ENCODE data around the gene ZNF493. TPM values are rescaled to one million over a fixed set of nuclear protein-coding genes. Genes with fewer than 3 reads are reported as not detected.

Gene ZNF493
- total RNA-seq, 2 donors from 2014 or later = 11.5 to 11.8 TPM

DNA sequence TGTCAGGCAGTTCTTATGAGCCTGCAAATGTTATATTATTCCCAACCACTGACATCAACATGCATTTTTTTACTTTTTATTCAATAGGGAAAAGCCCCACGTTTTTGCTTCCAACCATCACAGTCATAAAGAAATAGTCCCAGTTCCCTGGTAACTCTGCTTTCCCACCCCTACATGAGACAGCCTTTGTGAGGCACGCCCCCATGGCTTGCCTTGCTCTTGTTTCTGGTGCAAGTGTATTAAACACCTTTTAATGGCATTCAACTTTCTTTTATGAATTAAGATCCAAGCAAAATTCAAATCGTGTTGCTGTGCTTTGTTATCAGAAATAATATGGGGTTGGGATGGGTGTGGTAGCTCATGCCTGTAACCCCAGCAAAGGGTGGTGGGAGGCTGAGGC lies 54.3 kb downstream of the ZNF493 start:
- intact Hi-C loops (cut with DNase I) = no loop called here
- DNase-seq = no peak
- ATAC-seq = no peak

DNA sequence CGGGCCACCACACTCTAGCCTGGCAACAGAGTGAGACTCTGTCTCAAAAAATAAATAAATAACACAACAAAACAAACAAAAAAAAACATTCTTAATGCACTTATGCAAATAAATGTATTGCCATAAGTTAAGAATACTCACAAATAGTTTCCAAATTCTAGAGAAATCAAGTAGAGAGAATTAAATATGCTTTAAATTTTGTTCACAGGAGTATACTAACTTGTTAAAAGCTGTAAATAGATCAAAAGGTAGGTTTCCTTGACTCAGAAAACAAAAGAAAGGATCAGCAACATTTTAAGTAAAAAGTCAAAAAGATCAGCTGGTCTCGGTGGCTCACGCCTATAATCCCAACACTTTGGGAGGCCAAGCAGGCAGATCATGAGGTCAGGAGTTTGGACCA lies 58.0 kb downstream of the ZNF493 start:
- intact Hi-C loops (cut with DNase I) = no loop called here
- DNase-seq (no peak), ATAC-seq (no peak)

GRCh38 chr19:21460686-21461085 lies 63.8 kb downstream of the ZNF493 start:
- ATAC-seq (no peak), DNase-seq (no peak)
- intact Hi-C loops (cut with DNase I) = no loop called here

DNA sequence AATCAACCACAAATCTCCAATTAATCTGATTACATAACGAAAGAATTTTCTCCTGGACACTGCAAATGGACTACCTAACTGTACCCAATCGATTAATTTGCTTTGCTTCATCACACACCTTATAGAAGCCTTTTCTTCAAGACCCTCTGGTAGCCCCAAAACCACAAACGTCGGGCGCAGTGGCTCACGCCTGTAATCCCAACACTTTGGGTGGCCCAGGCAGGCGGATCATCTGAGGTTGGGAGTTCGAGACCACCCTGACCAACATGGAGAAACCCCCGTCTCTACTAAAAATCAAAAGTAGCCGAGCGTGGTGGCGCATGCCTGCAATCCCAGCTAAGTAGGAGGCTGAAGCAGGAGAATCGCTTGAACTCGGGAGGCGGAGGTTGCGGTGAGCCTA lies 65.6 kb downstream of the ZNF493 start:
- ATAC-seq = no peak
- intact Hi-C loops (cut with DNase I) = no loop called here
- no peak for DNase-seq

DNA sequence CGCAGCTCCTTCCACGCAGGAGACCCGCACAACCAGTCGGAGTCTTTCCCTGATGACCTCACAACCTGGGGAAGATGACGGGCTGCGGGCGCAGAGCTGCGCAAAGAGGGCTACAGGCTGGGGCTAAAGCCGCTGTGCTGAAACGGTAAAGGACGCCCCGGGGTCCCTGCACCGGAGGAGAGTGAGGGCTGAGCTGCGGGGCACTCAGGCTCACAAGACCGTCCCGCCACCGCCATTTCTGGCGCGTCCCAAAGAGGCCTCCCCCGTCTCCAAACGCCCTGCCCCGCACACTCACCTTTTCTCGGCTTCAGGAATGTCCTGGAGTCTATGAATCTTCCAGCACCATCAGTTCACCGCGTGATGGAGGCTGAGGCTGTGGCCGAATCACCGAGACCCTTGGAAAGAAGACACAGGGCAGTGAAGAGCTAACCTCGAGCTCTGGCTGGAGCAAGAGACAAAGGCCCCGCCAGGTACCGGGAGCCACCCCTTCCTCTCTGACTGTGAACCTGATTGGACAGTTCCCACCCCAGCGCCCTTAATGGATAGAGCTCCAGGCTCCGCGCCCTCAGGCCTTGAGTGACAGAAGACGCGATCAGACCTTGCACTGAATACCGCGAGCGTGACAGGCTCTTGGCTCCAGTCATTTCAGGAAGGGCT lies 66.6 kb downstream of the ZNF493 start:
- ATAC-seq (peak; percentile 87 to 98), DNase-seq (peak; percentile 33)
- intact Hi-C loops (cut with DNase I) = no loop called here

GRCh38 chr19:21466627-21467026 lies 69.7 kb downstream of the ZNF493 start:
- DNase-seq = no peak
- intact Hi-C loops (cut with DNase I) = no loop called here
- ATAC-seq = no peak

DNA sequence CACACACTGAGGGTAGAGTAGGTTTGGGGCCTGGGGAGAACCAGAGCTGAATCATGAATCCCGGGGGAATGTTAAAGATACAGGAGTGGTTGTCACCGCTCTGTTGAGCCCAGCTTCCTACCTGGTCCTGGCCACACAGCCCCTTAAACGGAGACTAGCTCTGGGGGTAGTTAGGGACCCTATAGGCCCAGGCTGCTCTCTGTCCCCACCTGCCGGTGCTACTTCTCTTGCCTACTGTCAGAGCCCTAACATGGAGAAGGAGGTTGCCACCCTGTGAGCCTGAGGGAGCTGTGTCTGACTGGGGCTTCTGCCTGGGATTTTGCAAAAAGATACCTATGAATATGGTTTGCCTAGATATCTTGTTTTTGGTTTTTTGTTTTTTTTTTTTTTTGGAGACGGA lies 71.9 kb downstream of the ZNF493 start:
- DNase-seq (no peak), ATAC-seq (no peak)
- intact Hi-C loops (cut with DNase I) = no loop called here

DNA sequence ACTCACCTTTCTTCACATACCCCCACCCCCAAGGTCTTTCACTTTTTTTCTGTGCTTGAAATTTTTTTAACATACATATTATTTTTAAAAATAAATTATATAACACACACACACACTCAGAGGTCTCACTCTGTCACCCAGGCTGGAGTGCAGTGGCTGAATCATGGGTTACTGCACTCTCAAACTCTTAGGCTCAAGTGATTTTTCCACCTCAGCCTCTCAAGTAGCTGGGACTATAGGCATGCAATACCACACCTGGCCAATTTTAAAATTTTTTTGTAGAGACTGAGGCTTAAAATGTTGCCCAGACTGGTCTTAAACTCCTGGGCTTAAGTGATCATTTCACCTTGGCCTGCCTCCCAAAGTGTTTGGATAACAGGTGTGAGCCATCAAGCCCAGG lies 75.6 kb downstream of the ZNF493 start:
- ATAC-seq = no peak
- no peak for DNase-seq
- intact Hi-C loops (cut with DNase I) = no loop called here

GRCh38 chr19:21474671-21475181 lies 77.8 kb downstream of the ZNF493 start:
- peak; percentile 99 to 100 for ATAC-seq
- intact Hi-C loops (cut with DNase I) = no loop called here
- peak; percentile 86 for DNase-seq

Other genes with a start within 250 kb of the ZNF493 start
- 1 to 10 TPM; 5.7 to 9.4 TPM for gene ZNF708, start 67.7 kb upstream of the ZNF493 start, total RNA-seq
- 1 to 10 TPM; 3.1 to 3.5 TPM for gene ZNF738, start 38.1 kb upstream of the ZNF493 start, total RNA-seq
- 1 to 10 TPM; 6.2 to 8.7 TPM for gene ZNF429, start 108.5 kb downstream of the ZNF493 start, total RNA-seq

Measured in left cardiac atrium (tissue), 4 donors.